ENCODE measurements around the gene ZFAND3.

DNA sequence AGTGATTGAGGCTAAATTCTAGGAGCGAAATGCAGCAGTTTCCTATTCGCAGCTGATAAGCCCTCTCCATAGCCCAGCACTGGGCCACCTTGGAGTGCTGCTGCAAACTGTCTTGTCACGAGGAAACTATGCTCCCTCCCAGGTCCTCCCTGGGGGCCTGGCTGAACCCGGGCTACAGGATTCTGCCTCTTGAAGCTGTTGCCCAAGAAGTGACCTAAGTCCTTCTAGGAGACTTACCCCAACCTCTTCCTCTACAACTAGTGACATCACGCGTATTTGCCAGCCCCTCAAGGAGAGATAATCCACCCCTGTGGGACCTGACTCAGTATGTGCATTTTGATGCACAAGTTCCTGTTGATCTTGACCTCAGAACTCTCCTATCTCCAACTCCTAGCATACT is 26.5 kb upstream of the ZFAND3 start:
- TF ChIP-seq, protein P1, sequence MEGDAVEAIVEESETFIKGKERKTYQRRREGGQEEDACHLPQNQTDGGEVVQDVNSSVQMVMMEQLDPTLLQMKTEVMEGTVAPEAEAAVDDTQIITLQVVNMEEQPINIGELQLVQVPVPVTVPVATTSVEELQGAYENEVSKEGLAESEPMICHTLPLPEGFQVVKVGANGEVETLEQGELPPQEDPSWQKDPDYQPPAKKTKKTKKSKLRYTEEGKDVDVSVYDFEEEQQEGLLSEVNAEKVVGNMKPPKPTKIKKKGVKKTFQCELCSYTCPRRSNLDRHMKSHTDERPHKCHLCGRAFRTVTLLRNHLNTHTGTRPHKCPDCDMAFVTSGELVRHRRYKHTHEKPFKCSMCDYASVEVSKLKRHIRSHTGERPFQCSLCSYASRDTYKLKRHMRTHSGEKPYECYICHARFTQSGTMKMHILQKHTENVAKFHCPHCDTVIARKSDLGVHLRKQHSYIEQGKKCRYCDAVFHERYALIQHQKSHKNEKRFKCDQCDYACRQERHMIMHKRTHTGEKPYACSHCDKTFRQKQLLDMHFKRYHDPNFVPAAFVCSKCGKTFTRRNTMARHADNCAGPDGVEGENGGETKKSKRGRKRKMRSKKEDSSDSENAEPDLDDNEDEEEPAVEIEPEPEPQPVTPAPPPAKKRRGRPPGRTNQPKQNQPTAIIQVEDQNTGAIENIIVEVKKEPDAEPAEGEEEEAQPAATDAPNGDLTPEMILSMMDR (IDR thresholded peaks at IDR 0.05), result no peak
- TF ChIP-seq MAZ (IDR thresholded peaks at IDR 0.05; ENCODE audit: borderline replicate concordance, low read depth, low read length) (no peak), HOXB13 (CRISPR knock-in tag; IDR thresholded peaks at IDR 0.05; ENCODE audit: low read depth) (no peak)
- TF ChIP-seq, protein P2, sequence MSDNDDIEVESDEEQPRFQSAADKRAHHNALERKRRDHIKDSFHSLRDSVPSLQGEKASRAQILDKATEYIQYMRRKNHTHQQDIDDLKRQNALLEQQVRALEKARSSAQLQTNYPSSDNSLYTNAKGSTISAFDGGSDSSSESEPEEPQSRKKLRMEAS (IDR thresholded peaks at IDR 0.05), result no peak

Measured in A549 (cell line).